Measurements from ENCODE around the gene USP1.
A peak's percentile ranks its signal among the peaks of the same experiment; 100 is the strongest.

USP1 gene, protein sequence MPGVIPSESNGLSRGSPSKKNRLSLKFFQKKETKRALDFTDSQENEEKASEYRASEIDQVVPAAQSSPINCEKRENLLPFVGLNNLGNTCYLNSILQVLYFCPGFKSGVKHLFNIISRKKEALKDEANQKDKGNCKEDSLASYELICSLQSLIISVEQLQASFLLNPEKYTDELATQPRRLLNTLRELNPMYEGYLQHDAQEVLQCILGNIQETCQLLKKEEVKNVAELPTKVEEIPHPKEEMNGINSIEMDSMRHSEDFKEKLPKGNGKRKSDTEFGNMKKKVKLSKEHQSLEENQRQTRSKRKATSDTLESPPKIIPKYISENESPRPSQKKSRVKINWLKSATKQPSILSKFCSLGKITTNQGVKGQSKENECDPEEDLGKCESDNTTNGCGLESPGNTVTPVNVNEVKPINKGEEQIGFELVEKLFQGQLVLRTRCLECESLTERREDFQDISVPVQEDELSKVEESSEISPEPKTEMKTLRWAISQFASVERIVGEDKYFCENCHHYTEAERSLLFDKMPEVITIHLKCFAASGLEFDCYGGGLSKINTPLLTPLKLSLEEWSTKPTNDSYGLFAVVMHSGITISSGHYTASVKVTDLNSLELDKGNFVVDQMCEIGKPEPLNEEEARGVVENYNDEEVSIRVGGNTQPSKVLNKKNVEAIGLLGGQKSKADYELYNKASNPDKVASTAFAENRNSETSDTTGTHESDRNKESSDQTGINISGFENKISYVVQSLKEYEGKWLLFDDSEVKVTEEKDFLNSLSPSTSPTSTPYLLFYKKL

DNA sequence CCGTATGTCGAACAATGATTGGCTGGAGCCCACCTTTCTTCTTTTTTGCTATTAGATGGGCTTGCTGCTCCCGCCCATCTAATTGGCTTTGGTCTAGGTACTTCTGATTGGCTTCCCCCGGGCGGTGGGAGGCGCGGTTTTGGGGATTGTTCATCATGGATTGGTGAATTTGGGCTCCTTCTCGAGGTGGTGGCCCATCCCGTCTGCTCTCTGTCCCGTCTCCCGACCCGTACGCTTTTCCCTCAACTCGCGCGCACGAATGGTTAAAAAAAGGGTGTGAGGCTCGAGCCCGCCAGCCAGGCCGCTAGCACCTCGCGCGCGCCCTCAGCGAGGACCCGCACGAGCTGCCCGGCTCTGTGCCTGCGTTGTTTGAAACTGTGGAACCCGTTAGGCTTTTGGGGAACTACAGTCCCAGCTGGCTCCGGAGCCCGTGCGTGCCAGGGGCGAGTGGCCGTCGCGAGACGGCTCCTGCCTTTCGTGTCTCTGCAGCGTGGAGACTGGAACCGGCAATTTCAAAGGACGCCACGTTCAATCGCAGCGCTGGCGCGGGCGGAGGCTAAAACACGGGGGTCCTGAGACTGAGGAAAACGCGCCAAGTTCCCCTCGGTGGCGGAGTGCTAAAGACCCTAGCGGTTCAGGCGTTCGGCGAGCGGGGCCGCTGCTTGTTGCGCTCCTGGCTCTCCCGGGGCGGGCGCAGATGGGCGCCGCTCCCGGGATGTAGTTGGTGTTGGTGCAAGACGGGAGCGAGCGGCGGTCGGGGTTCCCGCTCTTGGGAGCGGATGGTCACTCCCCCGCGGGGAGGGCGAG, at the start of gene USP1:
Gene USP1, plus strand, starts transcription at position 584 of the 807 bp plus-strand sequence. CDS start 2,819 bp downstream, outside the sequence.
- peak; percentile 100 for DNase-seq

DNA sequence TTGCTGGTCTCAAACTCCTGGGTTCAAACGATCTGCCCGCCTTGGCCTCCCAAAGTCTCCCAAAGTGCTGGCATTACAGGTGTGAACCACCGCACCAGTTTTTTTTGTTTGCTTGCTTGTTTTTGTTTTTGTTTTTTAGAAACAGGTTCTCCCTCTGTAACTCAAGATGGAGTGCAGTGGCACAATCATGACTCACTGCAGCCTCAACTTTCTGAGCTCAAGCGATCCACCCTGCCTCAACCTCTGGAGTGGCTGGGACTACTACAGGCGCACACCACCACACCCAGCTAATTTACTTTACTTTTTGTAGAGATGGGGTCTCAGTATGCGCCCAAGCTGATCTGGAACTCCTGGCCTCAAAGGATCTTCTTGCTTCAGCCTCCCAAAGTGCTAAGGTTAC, 47.3 kb upstream of the USP1 start:
- no peak for DNase-seq

GRCh38 chr1:62390071-62390470, 46.8 kb upstream of the USP1 start:
- no peak for DNase-seq

GRCh38 chr1:62391369-62391971, 45.4 kb upstream of the USP1 start:
- DNase-seq, result no peak

DNA sequence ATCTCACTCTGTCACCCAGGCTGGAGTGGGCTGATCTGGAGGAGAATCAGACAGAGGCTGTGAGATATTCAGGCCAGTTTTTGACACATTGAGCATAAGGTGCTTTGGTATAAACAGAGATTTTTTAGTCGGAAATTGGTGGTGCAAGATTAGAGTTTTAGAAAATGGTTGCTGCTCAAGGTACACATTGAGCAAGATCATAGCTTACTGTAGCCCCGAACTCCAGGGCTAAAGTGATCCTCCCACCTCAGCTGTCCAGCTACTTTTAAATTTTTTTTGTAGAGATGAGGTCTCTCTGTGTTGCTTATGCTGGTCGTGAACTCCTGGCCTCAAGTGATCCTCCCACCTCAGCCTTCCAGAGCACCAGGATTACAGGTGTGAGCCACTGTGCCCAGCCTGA, 43.9 kb upstream of the USP1 start:
- DNase-seq, result no peak

- no peak for DNase-seq
Observed at GRCh38 chr1:62394646-62395045, 42.2 kb upstream of the USP1 start.

- no peak for DNase-seq
Observed at GRCh38 chr1:62395291-62395690, 41.6 kb upstream of the USP1 start.

- no peak for DNase-seq
Observed at GRCh38 chr1:62396871-62397270, 40.0 kb upstream of the USP1 start.

- no peak for DNase-seq
Observed at GRCh38 chr1:62397301-62397700, 39.5 kb upstream of the USP1 start.

DNA sequence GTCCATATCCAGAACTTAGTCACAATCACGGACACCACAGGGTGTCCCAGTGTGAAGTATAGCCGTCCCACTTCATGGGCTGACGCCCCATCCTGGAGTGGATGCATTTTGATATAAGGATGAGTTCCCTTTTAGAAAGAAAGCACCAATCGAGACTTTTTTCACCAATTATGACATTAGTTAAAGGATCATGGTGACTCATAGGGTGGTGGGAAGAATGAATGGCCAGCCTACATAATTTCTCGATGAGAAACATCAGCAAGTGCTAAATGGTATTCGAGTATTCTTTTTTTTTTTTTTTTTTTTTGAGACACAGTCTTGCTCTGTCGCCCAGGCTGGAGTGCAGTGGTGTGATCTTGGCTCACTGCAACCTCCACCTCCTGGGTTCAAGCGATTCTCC, 38.5 kb upstream of the USP1 start:
- no peak for DNase-seq

DNA sequence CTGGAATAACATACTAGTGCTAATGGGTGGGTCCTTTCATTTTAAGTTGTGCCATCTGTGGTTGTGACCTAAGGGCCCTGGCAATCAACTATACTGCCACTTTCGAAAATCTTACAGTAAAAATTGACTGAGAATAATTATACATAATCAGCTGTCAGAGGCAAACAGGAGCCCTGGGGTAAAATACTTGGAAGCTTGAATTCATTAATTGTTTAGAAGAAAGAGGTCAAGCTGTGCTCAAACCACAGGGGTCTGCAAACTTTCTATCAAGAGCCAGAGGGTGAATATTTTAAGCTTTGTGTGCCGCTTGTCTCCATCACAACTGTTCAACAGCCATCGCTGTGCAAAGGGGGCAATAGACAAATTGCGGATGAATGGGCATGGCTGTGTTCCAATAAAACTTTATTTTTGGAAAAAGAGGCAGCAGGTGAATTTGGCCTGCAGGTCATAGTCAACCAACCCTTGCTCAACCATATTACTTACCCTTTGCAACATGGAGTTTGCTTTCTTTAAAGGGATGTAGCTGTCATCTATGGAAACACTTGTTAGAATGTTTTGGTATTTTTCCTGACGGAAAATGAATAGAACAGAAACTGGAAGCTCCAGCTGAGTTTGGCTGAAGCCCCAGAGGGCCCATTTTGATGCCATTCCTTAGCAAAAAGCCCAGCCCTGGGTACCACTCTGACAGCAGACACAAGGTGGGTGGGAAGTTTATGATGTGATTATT, 35.7 kb upstream of the USP1 start:
- DNase-seq, result peak; percentile 42

- DNase-seq, result no peak
Observed at GRCh38 chr1:62405247-62405646, 31.6 kb upstream of the USP1 start.

- no peak for DNase-seq
Observed at GRCh38 chr1:62406576-62406975, 30.3 kb upstream of the USP1 start.

DNA sequence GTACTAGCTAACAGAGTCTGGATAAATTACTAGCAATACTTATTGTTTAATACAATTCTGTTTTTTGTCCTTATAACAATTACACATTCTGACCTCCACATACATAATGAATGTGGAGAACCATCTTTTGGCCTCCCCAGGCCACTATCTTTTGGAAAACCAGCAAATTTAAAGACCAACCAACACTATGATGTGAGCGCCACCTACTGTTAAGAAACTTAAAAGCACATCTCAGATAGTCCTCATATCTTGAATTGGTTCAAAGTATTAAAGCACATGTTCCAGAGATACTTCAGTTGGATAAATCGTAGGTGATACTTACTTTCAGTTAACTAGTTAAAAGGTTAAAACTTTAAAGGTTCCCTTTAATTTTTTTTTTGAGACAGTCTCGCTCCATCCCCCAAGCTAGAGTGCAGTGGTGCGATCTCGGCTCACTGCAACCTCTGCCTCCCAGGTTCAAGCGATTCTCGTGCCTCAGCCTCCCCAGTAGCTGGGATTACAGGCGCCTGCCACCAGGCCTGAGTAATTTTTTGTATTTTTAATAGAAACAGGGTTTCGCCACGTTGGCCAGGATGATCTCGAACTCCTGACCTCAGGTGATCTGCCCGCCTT, 29.3 kb upstream of the USP1 start:
- DNase-seq, result peak; percentile 66

DNA sequence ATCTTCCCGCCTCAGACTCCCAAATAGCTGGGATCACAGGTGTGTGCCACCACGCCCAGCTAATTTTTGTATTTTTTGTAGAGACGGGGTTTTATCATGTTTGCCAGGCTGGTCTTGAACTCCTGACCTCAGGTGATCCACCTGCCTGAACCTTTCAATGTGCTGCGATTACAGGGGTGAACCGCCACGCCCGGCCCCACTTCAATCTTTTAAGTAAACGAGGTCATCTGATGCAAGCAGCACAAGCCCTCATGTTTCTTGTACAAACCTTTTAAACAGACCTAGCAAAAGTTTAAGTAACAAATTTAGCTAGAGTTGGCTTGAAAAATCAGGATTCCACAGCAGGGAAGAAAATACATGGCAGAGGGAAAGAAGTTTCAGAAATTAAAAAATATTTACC, 21.2 kb upstream of the USP1 start:
- no peak for DNase-seq

DNA sequence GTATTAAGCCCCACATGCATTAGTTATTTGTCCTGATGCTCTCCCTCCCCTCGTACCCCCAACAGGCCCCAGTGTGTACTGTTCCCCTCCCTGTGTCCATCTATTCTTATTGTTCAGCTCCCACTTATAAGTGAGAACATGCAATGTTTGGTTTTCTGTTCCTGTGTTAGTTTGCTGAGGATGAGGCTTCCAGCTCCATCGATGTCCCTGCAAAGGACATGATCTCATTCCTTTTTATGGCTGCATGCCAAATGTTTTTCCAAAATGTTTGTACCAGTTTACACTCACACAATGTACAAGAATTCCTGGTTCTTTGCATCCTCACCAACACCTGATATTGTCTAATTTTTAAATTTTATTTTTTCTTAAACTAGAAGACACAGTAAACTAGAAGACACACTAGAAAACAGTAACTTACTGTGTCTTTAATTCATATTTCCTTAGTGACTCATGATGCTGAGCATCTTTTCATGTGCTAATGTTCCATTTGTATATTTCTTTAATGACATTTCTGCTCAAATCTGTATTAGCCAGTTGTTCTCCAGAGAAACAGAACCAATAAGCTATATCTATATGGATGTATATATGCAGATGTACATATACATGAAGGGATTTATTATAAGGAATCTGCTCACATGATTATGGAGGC, 19.4 kb upstream of the USP1 start:
- DNase-seq, result no peak

- DNase-seq, result no peak
Observed at GRCh38 chr1:62420214-62420613, 16.6 kb upstream of the USP1 start.

GRCh38 chr1:62423580-62424242, 13.1 kb upstream of the USP1 start:
- DNase-seq, result no peak

DNA sequence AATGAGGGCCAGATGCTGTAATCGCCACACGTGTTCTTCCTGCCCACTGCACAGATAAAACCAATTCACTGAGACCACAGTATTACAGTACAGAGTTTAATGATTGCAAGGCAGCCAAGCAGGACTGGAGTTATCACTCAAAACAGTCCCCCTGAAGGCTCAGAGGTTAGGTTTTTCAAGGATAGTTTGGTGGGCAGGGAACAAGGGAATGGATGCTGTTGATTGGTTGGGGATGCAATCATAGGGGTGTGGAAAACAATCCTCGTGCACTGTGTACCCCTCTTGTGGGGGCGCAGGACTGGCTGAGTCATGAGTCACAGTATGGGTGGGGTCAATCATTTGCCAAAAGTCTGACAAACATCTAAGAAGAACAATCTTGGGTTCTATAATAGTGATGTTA, 12.4 kb upstream of the USP1 start:
- DNase-seq, result no peak

DNA sequence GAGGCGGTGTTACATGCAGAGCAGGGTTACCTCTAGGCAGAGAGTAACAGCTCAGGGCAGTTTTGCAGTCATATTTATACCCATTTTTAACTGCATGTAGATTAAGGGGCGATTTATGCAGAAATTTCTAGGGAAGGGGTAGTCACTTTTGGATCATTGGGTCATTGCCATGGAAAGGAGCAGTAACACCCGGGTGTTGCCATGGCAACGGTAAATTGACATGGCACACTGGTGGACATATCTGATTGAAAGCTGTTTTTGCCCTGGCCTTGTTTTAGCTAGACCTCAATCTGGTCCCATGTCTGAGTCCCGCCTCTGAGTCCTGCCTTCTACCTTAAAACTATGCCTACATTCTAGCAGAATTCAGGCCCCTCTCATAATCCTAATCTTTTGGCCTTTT, 11.8 kb upstream of the USP1 start:
- DNase-seq, result no peak

- no peak for DNase-seq
Observed at GRCh38 chr1:62426237-62426636, 10.6 kb upstream of the USP1 start.

Measured in NCI-H345 (cell line).